ENCODE measurements around the gene SAG. TPM values are rescaled to one million over a fixed set of nuclear protein-coding genes. Genes with fewer than 3 reads are reported as not detected.
"Not testable (repeated sequence)": the region's sequence is repeated elsewhere in the genome, so short reads cannot be mapped to it uniquely, and the experiment has no call there.

Gene SAG
- total RNA-seq, 1 donor from 2014 or later: 0.82 TPM

GRCh38 chr2:233374776-233375175 lies 67.2 kb downstream of the SAG start:
- not testable (repeated sequence) for FAIRE-seq; DNase-seq (ENCODE audit: low spot score in 2 of 2)

- DNase-seq (ENCODE audit: low spot score in 2 of 2) (no peak), FAIRE-seq (no peak)
Measured at GRCh38 chr2:233375490-233376314, 68.1 kb downstream of the SAG start.

GRCh38 chr2:233379034-233379433 lies 71.4 kb downstream of the SAG start:
- DNase-seq (ENCODE audit: low spot score in 2 of 2) (no peak), FAIRE-seq (no peak)

GRCh38 chr2:233379441-233379840 lies 71.8 kb downstream of the SAG start:
- FAIRE-seq (no peak), DNase-seq (ENCODE audit: low spot score in 2 of 2) (no peak)

- no peak for DNase-seq (ENCODE audit: low spot score in 2 of 2)
- no peak for FAIRE-seq
Measured at GRCh38 chr2:233380132-233380895, 72.7 kb downstream of the SAG start.

- FAIRE-seq (no peak), DNase-seq (ENCODE audit: low spot score in 2 of 2) (no peak)
Measured at GRCh38 chr2:233380995-233381637, 73.5 kb downstream of the SAG start.

GRCh38 chr2:233381638-233381995 lies 74.0 kb downstream of the SAG start:
- no peak for FAIRE-seq
- no peak for DNase-seq (ENCODE audit: low spot score in 2 of 2)

- FAIRE-seq: no peak
- DNase-seq (ENCODE audit: low spot score in 2 of 2): no peak
Measured at GRCh38 chr2:233384015-233384414, 76.4 kb downstream of the SAG start.

- no peak for DNase-seq (ENCODE audit: low spot score in 2 of 2)
- no peak for FAIRE-seq
Measured at GRCh38 chr2:233384811-233385488, 77.3 kb downstream of the SAG start.

- no peak for FAIRE-seq
Measured at GRCh38 chr2:233385489-233386044, 78.0 kb downstream of the SAG start.

GRCh38 chr2:233386382-233387041 lies 78.9 kb downstream of the SAG start:
- FAIRE-seq: no peak
- DNase-seq (ENCODE audit: low spot score in 2 of 2): no peak

More at GRCh38 chr2:233385489-233386044, 78.0 kb downstream of the SAG start:
- no peak for DNase-seq (ENCODE audit: low spot score in 2 of 2)

GRCh38 chr2:233387225-233387624 lies 79.6 kb downstream of the SAG start:
- DNase-seq (ENCODE audit: low spot score in 2 of 2) (no peak), FAIRE-seq (no peak)

GRCh38 chr2:233387667-233388528 lies 80.3 kb downstream of the SAG start:
- DNase-seq (ENCODE audit: low spot score in 2 of 2) (peak; percentile 67 to 82), FAIRE-seq (no peak)

- FAIRE-seq (no peak), DNase-seq (ENCODE audit: low spot score in 2 of 2) (no peak)
Measured at GRCh38 chr2:233389601-233390125, 82.0 kb downstream of the SAG start.

GRCh38 chr2:233395687-233396086 lies 88.1 kb downstream of the SAG start:
- no peak for DNase-seq (ENCODE audit: low spot score in 2 of 2)
- no peak for FAIRE-seq

Data from frontal cortex (tissue), 4 donors.